ENCODE results near the gene CLBA1. TPM values are rescaled to one million over a fixed set of nuclear protein-coding genes. Genes with fewer than 3 reads are reported as not detected.

The CLBA1 gene
- total RNA-seq, 1 experiment from 2014 or later: 14.8 TPM

GRCh38 chr14:105014032-105014431 lies 28.4 kb downstream of the CLBA1 start (continued):
- no peak for TF ChIP-seq REST (IDR thresholded peaks at IDR 0.05; ENCODE audit: low read depth)

- H3K4me2 ChIP-seq (ENCODE audit: low read length): no peak overlapping the region
- intact Hi-C loops (cut with micrococcal nuclease): no loop called here
- peaks cover 18 to 25% of the 10 kb centered on the region in 2 experiments for H3K4me1 ChIP-seq (ENCODE audit: control insufficient read depth in 1 of 2, insufficient read depth in 2 of 2, low read length in 2 of 2)
- H3K9ac ChIP-seq (ENCODE audit: low read length): no peak overlapping the region
- H2AFZ ChIP-seq (ENCODE audit: low read depth, low read length, poor library complexity, severe bottlenecking): no peak overlapping the region
- POLR2A ChIA-PET: no interaction called here
- RAD21 ChIA-PET (ENCODE audit: low non-redundant PET in 1 of 2, low total read pairs in 2 of 2, uncharacterized antibody in 2 of 2, unreplicated experiment in 2 of 2): no interaction called here
- no TSS peak for BruUV-seq (replicated peaks)
- H3K36me3 ChIP-seq (ENCODE audit: control insufficient read depth in 1 of 2, insufficient read depth in 2 of 2, low read length in 2 of 2): peaks cover 14 to 40% of the 10 kb centered on the region in 2 experiments; a peak in 3 of 4 replicates
- H4K20me1 ChIP-seq (ENCODE audit: insufficient read depth): peaks cover 45% of the 10 kb centered on the region; the same call in 1 of the 2 replicates
- no peaks in the 10 kb centered on the region for H3K9me2 ChIP-seq (ENCODE audit: insufficient read depth)
- no peak overlapping the region for H3K4me3 ChIP-seq (replicated peaks in 1 of 2; ENCODE audit: low read depth in 1 of 2, low read length in 2 of 2)
- TF ChIP-seq POLR2AphosphoS5 (IDR thresholded peaks at IDR 0.05; ENCODE audit: low read depth, low read length): no peak
- no peak for TF ChIP-seq MAX (IDR thresholded peaks at IDR 0.05)
- TF ChIP-seq ELF1 (IDR thresholded peaks at IDR 0.05; ENCODE audit: borderline replicate concordance, low read depth): no peak
- TF ChIP-seq RAD21 (IDR thresholded peaks at IDR 0.05; ENCODE audit: low read depth): no peak
- TF ChIP-seq CBX3 (IDR thresholded peaks at IDR 0.05; ENCODE audit: low read depth): no peak
- TF ChIP-seq ZNF274 (IDR thresholded peaks at IDR 0.05; ENCODE audit: low read depth, low read length): no peak
- H3K27ac ChIP-seq (ENCODE audit: low read depth, low read length): no peak overlapping the region; the same call in 1 of the 2 replicates
- H3K9me3 ChIP-seq (ENCODE audit: control insufficient read depth in 1 of 2, insufficient read depth in 1 of 2, low read depth in 1 of 2, low read length in 2 of 2): no peaks in the 10 kb centered on the region
- CTCF ChIA-PET: no interaction called here
- no peak for DNase-seq (ENCODE audit: low read depth, low spot score)
- ATAC-seq: no peak
- no peaks in the 10 kb centered on the region for H3K27me3 ChIP-seq (ENCODE audit: insufficient read depth, low read length)
- peaks cover 100% of the 10 kb centered on the region for H3K79me2 ChIP-seq (ENCODE audit: insufficient read depth, low read length)
Observed at GRCh38 chr14:105014631-105015030, 29.0 kb downstream of the CLBA1 start.

Data from HCT116 (cell line).